LNCaP clone FGC (cell line): ENCODE data around the gene HSPG2.

Source experiments
- DNase-seq: peaks from one replicate; pipeline ENCODE4 v3.0.0-alpha.2; 2011; ENCODE audit warnings: low read depth
- H3K4me3 ChIP-seq: 2 replicates; pipeline ENCODE4 v1.5.1; 2011; ENCODE audit warnings: mild to moderate bottlenecking, low read depth, low read length, control low read depth
- CTCF ChIP-seq: IDR thresholded peaks from 2 replicates; pipeline ENCODE4 v1.5.1; 2012; ENCODE audit warnings: mild to moderate bottlenecking; ENCODE audit not compliant: control insufficient read depth, insufficient read depth; ENCODE audit errors: extremely low read depth

The HSPG2 gene

GRCh38 chr1:21942464-21942863 lies 5.4 kb upstream of the HSPG2 start:
- no peak overlapping the region for H3K4me3 ChIP-seq
- TF ChIP-seq CTCF = no peak
- no peak for DNase-seq

GRCh38 chr1:21941370-21941769 lies 4.3 kb upstream of the HSPG2 start:
- no peak for DNase-seq
- no peak for TF ChIP-seq CTCF
- no peak overlapping the region for H3K4me3 ChIP-seq

GRCh38 chr1:21940492-21940891 lies 3.4 kb upstream of the HSPG2 start:
- H3K4me3 ChIP-seq = no peak overlapping the region
- no peak for TF ChIP-seq CTCF
- no peak for DNase-seq

GRCh38 chr1:21939650-21940374 lies 2.7 kb upstream of the HSPG2 start:
- no peak for TF ChIP-seq CTCF
- no peak overlapping the region for H3K4me3 ChIP-seq
- DNase-seq = no peak

- TF ChIP-seq CTCF = no peak
- no peak for DNase-seq
- no peak overlapping the region for H3K4me3 ChIP-seq
Measured at GRCh38 chr1:21938732-21939538, 1.8 kb upstream of the HSPG2 start.

- peak overlapping the region; percentile 32 for H3K4me3 ChIP-seq
- no peak for DNase-seq
- TF ChIP-seq CTCF = no peak
Measured at GRCh38 chr1:21937372-21938121, 437 bp upstream of the HSPG2 start.
